HG02798 (cell line): ENCODE results near the gene LPCAT2.

Experiments used
- ATAC-seq: cut with Tn5 transposase; IDR thresholded peaks from one replicate; pipeline ENCODE4 v1.9.1; 2021; ENCODE audit warnings: mild to moderate bottlenecking; ENCODE audit not compliant: unreplicated experiment, poor library complexity

LPCAT2 gene, protein sequence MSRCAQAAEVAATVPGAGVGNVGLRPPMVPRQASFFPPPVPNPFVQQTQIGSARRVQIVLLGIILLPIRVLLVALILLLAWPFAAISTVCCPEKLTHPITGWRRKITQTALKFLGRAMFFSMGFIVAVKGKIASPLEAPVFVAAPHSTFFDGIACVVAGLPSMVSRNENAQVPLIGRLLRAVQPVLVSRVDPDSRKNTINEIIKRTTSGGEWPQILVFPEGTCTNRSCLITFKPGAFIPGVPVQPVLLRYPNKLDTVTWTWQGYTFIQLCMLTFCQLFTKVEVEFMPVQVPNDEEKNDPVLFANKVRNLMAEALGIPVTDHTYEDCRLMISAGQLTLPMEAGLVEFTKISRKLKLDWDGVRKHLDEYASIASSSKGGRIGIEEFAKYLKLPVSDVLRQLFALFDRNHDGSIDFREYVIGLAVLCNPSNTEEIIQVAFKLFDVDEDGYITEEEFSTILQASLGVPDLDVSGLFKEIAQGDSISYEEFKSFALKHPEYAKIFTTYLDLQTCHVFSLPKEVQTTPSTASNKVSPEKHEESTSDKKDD

DNA sequence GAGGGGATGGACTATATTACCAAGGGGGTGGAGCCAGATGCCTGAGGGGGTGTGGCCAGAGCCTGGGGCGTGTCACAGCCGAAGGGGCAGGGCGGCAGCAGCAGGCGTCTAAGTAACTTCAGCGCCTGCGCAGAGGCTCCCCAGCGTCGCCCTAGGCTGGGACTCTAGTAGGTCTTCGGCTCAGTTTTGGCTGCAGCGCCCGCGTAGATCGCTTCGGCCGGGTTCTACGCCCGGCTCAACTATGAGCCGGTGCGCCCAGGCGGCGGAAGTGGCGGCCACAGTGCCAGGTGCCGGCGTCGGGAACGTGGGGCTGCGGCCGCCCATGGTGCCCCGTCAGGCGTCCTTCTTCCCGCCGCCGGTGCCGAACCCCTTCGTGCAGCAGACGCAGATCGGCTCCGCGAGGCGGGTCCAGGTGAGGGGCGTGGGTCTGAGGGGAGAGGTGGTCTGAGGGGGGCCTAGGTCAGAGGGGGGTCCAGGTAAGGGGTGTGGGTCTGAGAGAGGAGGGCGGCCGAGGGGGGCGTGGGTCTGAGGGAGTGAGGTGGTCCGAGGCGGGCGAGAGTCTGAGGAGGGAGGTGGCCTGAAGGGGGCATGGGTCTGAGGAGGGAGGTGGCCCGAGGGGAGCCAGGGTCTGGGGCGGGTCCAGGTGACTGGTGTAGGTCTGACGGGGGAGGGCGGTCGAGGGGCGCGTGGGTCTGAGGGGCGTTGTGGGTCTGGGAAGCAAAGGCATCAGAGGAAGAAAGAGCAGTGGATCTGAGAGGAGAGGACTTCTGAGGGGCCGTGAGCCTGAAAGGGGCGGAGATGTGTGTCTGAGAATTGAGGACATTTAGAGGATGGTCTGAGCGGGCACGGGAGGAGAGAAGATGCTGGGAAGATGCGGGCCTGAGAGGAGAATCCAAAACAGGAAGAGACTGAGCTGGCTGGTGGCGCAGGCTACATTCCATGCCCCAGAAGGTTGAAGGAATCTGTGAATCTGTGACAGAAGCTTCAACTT is at the start of gene LPCAT2:
Gene LPCAT2 (plus strand): TSS at position 132 of the 991 bp plus-strand sequence. CDS start 110 bp downstream, at position 242.
- ATAC-seq: no peak

DNA sequence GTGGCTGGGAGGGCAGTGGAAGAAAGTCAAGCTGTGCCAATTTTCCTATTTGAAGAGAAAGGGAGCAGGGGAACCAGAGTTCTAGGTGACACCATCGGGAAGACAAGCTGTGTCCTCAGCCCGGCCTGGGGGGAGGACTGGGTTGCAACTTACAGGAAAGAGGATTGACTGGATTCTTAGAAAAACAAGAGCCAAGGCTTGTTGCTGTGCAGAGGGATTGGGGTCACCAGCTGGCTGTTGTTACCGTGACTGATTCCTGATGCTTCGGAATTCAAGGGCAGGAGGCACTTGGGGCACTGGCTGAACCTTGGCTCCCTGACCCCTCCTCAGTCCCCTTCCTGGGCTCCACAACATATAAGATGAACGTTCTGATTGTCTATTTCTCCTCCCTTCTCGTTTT is 46.6 kb upstream of the LPCAT2 start:
- no peak for ATAC-seq

DNA sequence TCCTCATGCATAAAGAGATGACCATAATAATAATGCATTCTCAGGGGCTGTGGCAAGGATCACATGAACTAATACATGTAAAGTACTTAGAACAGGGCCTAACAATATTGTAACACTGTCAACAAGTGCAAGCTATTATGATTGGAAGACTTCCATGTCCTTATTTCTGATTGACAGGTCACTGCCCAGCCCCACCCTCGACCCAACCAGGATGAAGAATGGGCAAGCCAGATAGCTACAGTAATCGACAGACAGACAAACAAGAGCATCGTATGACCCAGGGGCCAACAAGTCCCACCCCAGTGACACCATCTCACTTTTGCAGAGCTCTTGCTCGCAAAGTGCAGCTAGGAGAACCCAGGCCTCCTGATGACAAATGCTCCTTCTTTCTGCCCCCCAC is 44.5 kb upstream of the LPCAT2 start:
- ATAC-seq: no peak

DNA sequence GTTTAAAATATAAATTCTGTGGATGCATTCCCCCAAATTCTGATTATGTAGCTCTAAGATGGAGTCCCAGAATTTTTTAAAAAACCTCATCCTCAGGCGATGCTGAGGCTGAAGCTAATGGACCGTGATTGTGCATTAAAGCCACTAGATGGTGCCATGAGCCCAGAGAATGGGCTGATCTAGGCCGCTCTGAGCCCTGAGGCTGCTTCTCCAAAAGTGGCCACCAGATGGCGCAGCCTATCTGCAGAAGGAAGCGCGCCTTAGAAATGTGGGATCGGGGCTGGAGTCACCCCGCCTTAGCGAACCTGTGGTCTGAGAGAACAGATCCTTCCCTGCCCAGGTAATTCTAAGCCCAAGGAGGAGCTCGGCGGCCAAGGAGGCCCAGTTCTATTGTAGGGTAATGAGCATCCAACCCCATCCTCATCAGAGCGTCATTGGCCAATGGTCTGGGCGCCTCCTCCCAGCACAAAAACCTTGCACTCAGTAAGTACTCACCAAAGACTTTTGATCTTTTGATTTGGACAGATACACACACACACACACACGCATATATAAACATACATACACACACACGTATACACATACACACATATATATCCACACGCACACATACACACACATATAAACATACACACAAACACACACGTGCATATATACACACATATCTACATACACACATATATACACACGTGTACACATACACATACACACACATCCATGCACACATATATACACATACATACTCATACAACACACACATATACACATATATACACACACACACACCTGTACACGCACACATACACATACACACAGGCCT is 43.6 kb upstream of the LPCAT2 start:
- peak; percentile 91 for ATAC-seq

DNA sequence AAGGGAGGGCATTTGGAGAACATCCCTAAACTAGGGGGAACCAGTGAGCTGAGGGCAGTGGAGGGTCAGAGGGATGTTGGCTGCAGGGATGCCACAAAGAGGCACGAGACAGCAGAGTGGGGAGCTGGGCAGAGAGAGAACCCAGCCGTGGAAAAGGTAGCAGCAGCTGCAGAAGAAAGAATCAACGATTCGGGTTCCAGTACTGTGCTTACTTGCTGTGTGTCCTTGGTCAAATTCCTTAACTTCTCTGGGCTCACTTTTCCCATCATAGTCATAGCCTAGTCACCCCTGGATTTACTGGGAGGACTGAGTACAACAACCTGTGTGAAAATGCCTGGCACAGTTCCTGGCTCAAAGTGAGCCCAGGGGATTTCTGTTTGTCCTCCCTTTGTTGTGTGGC is 42.7 kb upstream of the LPCAT2 start:
- no peak for ATAC-seq

DNA sequence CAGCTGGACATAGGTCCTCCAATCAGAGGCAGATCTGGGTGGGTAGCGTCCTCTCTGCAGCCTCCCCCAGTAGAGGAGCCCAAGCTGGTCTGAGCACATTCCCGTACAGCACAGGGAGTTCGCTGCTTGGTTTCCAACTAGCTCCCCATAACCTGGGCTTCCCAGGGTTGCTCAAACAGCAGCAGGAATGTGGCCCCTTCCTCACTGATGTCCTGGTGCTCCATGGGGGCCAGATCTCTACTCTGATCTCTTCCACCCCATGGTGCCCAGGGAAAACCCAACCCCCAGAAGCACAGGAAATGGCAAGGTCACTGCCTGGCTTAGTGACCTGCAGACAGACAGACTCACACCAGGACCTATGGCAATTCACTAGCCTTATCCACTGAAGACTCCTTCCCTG is 41.0 kb upstream of the LPCAT2 start:
- no peak for ATAC-seq

DNA sequence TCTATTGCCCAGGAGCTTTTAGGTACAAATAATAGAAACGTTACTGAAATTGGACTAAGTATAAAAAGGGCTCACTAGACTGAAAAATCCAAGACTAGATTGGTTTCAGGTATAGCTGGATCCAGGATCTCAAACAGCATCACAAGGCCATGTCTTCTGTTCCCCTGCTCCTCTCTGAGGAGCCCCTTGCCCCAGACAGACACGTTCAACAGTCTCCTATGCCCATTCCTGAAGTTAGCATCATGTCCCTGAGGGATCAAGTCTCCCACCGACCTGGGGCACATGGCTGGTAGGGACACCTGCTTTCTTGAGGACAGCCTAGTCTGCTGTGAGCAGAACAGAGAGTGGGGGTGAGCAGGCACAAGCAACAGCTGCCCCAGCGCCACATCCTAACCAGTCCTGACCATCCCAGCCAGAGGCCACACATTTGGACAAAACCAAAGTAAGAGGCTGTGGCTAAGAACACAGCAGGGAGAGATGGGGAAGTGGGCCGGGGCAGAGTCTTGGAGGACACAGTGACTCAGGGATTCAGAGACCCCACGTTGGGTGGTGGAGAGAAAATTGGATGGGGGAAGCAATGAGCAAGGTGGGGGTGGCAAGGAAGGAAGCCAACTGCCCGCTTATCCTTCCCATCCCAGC is 40.4 kb upstream of the LPCAT2 start:
- ATAC-seq: no peak

DNA sequence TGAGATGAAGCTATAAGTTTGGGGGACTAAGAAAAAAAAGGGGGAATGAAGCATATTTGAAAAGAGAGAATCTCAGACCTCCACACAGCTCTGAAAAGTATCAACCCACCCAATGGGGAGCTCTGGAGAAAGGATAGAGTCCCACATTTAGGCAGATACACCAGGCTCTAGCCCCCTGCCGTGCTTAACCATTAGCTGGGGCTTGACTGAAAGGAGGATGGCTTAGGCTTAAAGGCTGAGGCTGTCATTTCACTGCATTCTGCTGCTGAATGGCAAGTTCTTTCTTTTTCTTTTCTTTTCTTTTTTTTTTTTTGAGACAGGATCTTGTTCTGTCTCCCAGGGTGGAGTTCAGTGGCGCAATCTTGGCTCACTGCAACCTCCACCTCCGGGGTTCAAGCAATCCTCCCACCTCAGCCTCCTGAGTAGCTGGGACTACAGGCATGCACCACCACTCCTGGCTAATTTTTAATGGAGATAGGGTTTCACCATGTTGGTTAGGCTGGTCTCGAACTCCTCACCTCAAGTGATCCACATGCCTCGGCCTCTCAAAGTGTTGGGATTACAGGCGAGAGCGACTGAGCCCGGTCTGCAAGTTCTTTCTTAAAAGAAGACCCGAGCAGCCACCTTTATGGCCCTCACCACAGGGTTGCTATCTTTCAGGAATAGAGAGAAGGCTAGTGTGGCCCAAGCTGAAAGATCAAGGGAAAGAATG is 38.9 kb upstream of the LPCAT2 start:
- no peak for ATAC-seq

DNA sequence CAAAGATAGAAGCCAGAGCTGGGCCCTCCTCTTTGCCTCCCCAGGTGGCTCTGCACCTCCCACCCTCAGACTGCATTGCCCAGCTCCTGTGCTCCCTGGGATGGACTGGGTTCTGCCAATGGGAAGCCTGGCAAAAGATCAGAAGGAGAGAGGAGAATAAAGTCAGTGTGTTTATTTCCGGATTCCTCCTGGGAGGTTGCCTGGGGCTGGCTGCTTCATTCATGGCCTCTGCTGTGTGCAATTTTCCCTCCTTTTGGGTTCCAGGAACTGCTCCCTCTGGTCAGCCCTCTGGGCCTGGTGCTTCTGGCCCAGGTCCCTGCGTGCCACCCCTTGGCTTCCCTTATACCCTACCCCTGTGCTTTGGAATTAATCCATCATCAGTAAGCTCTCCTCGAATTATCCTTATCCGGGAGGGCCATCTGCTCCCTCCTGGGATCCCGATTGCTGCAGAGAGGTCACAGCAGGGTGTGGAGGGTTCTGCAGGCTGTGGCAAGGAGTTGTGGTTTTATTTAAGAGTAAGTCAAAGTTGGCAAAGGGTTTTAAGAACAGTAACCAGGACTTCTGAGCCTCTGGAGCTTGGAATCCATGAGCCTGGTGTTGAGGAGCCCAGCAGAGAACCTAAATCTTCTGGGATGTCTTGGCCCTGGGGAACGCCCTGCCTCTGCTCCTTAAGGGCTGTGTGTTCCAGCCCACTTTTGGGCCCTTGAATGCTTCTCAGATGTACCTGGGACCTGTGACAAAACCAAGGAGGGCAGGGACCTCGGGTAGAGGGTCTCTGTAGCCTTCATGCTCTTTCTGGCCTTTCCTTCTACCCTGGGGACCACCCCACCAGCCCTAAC is 38.1 kb upstream of the LPCAT2 start:
- no peak for ATAC-seq

DNA sequence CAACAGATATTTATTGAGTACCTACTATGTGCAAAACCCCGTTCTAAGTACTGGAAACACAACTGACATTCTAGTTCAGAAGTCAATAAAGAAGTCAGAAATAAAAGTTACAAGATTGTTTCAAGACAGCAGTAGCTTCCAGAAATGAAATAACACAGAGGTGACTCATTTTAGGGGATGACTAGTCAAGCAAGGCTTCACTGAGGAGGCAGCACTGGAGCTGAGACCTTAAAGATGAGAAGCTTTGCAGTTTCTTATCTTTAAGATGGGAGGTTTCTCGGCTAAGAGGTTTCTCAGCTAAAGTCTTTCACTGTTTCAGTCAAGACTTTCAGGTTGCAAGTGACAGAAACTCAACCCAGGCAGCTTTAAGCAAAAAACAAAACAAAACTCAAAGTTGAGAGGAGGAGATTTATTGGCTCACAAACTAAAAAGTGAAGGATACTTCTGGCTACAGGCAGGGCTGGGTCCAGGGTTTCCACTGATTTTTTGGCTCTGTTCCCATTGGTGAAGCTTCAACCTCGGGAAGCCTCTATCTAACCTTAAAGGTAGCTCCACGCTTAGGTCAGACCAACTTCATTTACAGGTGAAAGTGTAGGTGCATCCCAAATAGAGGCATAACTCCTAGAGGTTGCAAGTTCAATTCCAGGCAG is 37.3 kb upstream of the LPCAT2 start:
- ATAC-seq: peak; percentile 50

DNA sequence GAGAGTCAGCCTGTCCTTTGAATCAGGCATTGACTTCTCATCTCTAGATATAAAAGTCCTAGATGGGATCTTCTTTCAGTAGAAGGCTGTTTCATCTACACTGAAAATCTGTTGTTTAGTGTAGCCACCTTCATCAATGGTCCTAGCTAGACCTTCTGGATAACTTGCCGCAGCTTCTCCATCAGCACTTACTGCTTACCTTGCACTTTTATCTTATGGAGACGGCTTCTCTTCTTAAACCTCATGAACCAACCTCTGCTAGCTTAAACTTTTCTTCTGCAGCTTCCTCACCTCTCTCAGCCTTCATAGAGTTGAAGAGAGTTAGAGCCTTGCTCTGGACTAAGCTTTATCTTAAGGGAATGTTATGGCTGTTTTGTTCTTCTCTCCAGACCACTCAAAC is 35.3 kb upstream of the LPCAT2 start:
- ATAC-seq: no peak

DNA sequence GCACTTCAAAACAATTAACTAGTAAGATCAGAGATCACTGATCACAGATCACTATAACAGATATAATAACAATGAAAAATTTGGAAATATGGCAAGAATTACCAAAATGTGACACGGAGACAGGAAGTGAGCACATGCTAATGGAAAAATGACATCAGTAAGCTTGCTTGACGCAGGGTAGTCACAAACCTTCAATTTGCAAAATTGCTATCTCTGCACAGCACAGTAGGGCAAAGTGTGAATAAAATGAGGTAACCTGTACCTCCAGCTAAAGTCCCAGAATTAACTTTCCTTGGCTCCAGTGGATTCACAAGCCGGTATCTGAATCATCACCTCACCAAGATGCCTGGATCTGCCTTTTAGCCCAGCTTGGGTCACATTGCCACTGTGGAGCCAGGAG is 34.1 kb upstream of the LPCAT2 start:
- ATAC-seq: no peak

DNA sequence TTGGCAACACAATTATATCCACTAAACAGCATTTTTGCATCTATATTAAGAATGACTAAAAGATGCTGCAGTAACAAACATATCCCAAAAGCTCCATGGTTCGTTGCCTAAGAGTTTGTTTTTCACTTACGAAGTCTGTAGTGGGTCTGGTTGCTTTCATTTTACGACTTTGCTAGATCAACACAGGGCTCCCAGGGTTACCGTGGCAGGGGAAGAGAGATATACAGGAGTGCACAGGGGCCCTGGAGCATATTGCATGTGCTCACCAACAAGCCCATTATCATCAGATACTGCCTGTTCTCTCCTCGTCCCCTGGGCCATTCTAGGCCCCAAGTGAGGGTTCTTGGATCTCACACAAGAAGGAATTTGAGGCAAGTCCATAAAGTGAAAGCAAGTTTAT is 33.0 kb upstream of the LPCAT2 start:
- ATAC-seq: no peak

DNA sequence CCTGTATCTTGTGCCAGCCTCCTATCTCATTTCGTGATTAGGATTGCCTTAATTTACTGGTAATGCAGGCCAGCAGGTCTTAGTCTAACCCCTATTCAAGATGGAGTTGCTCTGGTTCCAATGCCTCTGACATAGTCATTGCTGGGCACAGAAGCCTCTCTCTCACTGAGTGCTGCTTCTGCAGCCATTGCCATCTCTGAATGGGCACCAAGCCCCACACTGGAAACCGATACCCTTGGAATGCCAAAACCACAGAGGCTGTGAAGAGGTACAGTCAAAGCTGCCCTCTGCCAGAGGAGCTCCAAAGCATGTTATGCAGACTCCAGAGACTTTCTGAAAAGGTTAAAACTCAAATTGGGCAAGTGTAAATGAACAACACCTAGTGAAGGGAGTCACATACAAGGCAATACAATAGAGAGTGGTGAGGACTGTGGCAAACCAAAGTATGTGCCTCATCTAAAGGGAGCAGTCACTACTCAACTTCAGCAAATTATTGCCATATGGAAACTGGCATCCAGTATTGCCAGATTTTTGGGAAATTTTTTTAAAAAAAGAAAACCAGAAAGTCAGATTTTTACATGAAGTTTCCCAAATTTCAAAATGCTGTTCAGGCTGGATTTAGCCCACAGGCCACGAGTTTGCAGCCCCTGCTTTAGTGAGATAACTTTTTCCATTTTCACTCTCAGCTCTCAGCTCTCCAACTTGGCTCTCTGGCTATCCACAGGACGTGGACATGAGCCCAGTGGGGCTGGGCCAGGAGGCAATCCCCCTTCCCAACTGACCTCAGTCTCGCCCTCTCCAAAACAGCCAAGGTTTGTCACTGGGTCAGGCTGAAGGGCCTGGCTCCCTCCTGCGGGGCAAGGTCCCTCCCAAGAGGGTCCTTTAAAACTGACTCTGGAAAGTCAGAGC is 32.0 kb upstream of the LPCAT2 start:
- ATAC-seq: no peak

DNA sequence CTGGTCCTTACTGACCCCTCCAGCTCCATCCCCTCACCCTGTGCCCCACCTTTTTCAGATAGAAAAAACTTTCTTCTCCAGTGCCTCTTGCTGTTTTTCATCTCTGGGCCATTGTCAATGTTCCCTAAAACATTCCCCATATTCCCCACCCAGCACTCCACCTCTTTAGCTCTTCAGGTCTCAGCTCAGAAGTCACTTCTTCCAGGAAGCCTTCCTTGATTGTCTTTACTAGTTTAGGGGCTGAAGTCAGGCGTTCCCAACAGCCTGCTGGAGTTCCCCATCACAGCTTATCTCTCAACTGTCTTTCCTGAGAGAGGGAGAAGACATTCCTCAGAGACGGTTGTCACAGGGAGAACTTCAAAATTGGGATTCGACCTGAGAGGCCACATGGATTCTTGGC is 31.1 kb upstream of the LPCAT2 start:
- no peak for ATAC-seq

DNA sequence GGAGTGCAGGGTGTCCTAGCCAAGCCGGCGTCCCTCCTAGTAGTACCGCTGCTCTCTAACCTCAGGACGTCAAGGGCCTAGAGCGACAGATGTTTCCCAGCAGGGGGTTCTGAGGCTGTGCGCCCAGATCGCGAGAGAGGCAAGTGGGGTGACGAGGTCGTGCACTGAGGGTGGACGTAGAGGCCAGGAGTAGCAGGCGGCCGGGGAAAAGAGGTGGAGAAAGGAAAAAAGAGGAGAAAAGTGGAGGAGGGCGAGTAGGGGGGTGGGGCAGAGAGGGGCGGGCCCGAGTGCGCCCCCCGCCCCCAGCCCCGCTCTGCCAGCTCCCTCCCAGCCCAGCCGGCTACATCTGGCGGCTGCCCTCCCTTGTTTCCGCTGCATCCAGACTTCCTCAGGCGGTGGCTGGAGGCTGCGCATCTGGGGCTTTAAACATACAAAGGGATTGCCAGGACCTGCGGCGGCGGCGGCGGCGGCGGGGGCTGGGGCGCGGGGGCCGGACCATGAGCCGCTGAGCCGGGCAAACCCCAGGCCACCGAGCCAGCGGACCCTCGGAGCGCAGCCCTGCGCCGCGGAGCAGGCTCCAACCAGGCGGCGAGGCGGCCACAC is 29.9 kb upstream of the LPCAT2 start, which contains the start of gene MMP2:
Gene MMP2 (plus strand): TSS at position 372 of the 603 bp plus-strand sequence. CDS start 282 bp downstream, outside the sequence.
- ATAC-seq: no peak
